Muscle layer of colon (tissue), 2 donors: Measurements from ENCODE around the gene MDH1.
"Not testable (repeated sequence)": the region's sequence is repeated elsewhere in the genome, so short reads cannot be mapped to it uniquely, and the experiment has no call there.

Source experiments
- H3K27ac ChIP-seq: one replicate; pipeline ENCODE4 v1.7.0; 2013; ENCODE audit warnings: low read depth, mild to moderate bottlenecking, low read length, moderate library complexity
- H3K27me3 ChIP-seq, 2 donors: one replicate each; pipeline ENCODE4 v1.7.0; 2013; ENCODE audit warnings: low read length in 2 of 2, mild to moderate bottlenecking in 2 of 2; ENCODE audit not compliant: insufficient read depth in 2 of 2, control insufficient read depth in 1 of 2
- H3K36me3 ChIP-seq: one replicate; pipeline ENCODE4 v1.7.0; 2013; ENCODE audit warnings: mild to moderate bottlenecking, low read length; ENCODE audit not compliant: insufficient read depth
- H3K4me1 ChIP-seq: one replicate; pipeline ENCODE4 v1.7.0; 2013; ENCODE audit warnings: mild to moderate bottlenecking, low read length; ENCODE audit not compliant: insufficient read depth
- H3K4me3 ChIP-seq, 2 donors: one replicate each; pipeline ENCODE4 v1.7.0; 2013; ENCODE audit warnings: low read length in 2 of 2, low read depth in 1 of 2, mild to moderate bottlenecking in 1 of 2, moderate library complexity in 1 of 2
- H3K9ac ChIP-seq: one replicate; pipeline ENCODE4 v1.7.0; 2013; ENCODE audit warnings: low read length
- H3K9me3 ChIP-seq: one replicate; pipeline ENCODE4 v1.7.0; 2013; ENCODE audit warnings: mild to moderate bottlenecking, low read length
- donor health status: abdominal sarcoma.
- donor health status: Adenocarcinoma of cecum.

MDH1 gene

GRCh38 chr2:63614983-63615945, 26.5 kb downstream of the MDH1 start:
- Histone ChIP-seq H3K36me3 (no peaks in the 10 kb centered on the region), H3K4me1 (no peaks in the 10 kb centered on the region), H3K9ac (no peak overlapping the region), H3K4me3 (no peak overlapping the region), H3K27me3 (no peaks in the 10 kb centered on the region), H3K27ac (no peak overlapping the region), H3K9me3 (no peaks in the 10 kb centered on the region)

- H3K27me3 ChIP-seq: no peaks in the 10 kb centered on the region
These were observed 28.6 kb downstream of the MDH1 start for GRCh38 chr2:63617366-63617765.

GRCh38 chr2:63619328-63619727, 30.6 kb downstream of the MDH1 start:
- H3K4me1 ChIP-seq: no peaks in the 10 kb centered on the region

More at GRCh38 chr2:63617366-63617765, 28.6 kb downstream of the MDH1 start:
- H3K9ac ChIP-seq: no peak overlapping the region
- H3K9me3 ChIP-seq: no peaks in the 10 kb centered on the region
- H3K4me1 ChIP-seq: no peaks in the 10 kb centered on the region
- no peaks in the 10 kb centered on the region for H3K36me3 ChIP-seq
- no peak overlapping the region for H3K27ac ChIP-seq
- H3K4me3 ChIP-seq: no peak overlapping the region

GRCh38 chr2:63622751-63623150, 34.0 kb downstream of the MDH1 start:
- no peak overlapping the region for H3K27ac ChIP-seq
- H3K4me1 ChIP-seq: no peaks in the 10 kb centered on the region
- H3K4me3 ChIP-seq: no peak overlapping the region
- no peaks in the 10 kb centered on the region for H3K27me3 ChIP-seq
- no peaks in the 10 kb centered on the region for H3K36me3 ChIP-seq
- no peaks in the 10 kb centered on the region for H3K9me3 ChIP-seq
- H3K9ac ChIP-seq: no peak overlapping the region

More at GRCh38 chr2:63619328-63619727, 30.6 kb downstream of the MDH1 start:
- Histone ChIP-seq H3K27ac (no peak overlapping the region), H3K9ac (no peak overlapping the region), H3K27me3 (no peaks in the 10 kb centered on the region), H3K4me3 (no peak overlapping the region), H3K9me3 (no peaks in the 10 kb centered on the region), H3K36me3 (no peaks in the 10 kb centered on the region)

GRCh38 chr2:63623763-63624162, 35.0 kb downstream of the MDH1 start:
- H3K9ac ChIP-seq, H3K4me1 ChIP-seq, H3K27ac ChIP-seq, H3K9me3 ChIP-seq, H3K4me3 ChIP-seq, H3K36me3 ChIP-seq, H3K27me3 ChIP-seq: not testable (repeated sequence)

GRCh38 chr2:63627866-63628265, 39.1 kb downstream of the MDH1 start:
- H3K27me3 ChIP-seq: no peaks in the 10 kb centered on the region
- no peaks in the 10 kb centered on the region for H3K4me1 ChIP-seq
- H3K9ac ChIP-seq: no peak overlapping the region
- no peaks in the 10 kb centered on the region for H3K36me3 ChIP-seq
- peaks cover 4% of the 10 kb centered on the region for H3K9me3 ChIP-seq
- no peak overlapping the region for H3K27ac ChIP-seq
- no peak overlapping the region for H3K4me3 ChIP-seq

- no peak overlapping the region for H3K4me3 ChIP-seq
- no peak overlapping the region for H3K27ac ChIP-seq
- H3K4me1 ChIP-seq: no peaks in the 10 kb centered on the region
- H3K36me3 ChIP-seq: no peaks in the 10 kb centered on the region
- H3K9me3 ChIP-seq: peaks cover 6% of the 10 kb centered on the region
- no peaks in the 10 kb centered on the region for H3K27me3 ChIP-seq
- no peak overlapping the region for H3K9ac ChIP-seq
These were observed 39.7 kb downstream of the MDH1 start for GRCh38 chr2:63628403-63628942.

GRCh38 chr2:63631501-63631900, 42.7 kb downstream of the MDH1 start:
- Histone ChIP-seq H3K27ac (no peak overlapping the region), H3K9ac (no peak overlapping the region), H3K4me3 (no peak overlapping the region), H3K27me3 (no peaks in the 10 kb centered on the region), H3K9me3 (peaks cover 6% of the 10 kb centered on the region), H3K4me1 (no peaks in the 10 kb centered on the region), H3K36me3 (no peaks in the 10 kb centered on the region)

- Histone ChIP-seq H3K4me3 (no peak overlapping the region), H3K4me1 (no peaks in the 10 kb centered on the region), H3K36me3 (no peaks in the 10 kb centered on the region), H3K27ac (no peak overlapping the region), H3K9ac (no peak overlapping the region), H3K27me3 (no peaks in the 10 kb centered on the region), H3K9me3 (peaks cover 6% of the 10 kb centered on the region)
These were observed 43.6 kb downstream of the MDH1 start for GRCh38 chr2:63632382-63632781.

- H3K4me3 ChIP-seq: no peak overlapping the region
- no peak overlapping the region for H3K9ac ChIP-seq
- no peak overlapping the region for H3K27ac ChIP-seq
- H3K36me3 ChIP-seq: no peaks in the 10 kb centered on the region
- H3K27me3 ChIP-seq: no peaks in the 10 kb centered on the region
- H3K9me3 ChIP-seq: no peaks in the 10 kb centered on the region
- no peaks in the 10 kb centered on the region for H3K4me1 ChIP-seq
These were observed 50.6 kb downstream of the MDH1 start for GRCh38 chr2:63639344-63639743.

- no peak overlapping the region for H3K27ac ChIP-seq
- H3K4me3 ChIP-seq: no peak overlapping the region
- H3K4me1 ChIP-seq: no peaks in the 10 kb centered on the region
- no peak overlapping the region for H3K9ac ChIP-seq
- H3K27me3 ChIP-seq: no peaks in the 10 kb centered on the region
- H3K36me3 ChIP-seq: no peaks in the 10 kb centered on the region
- no peaks in the 10 kb centered on the region for H3K9me3 ChIP-seq
These were observed 54.2 kb downstream of the MDH1 start for GRCh38 chr2:63642946-63643345.
